ENCODE results near the gene AGBL4. TPM values are rescaled to one million over a fixed set of nuclear protein-coding genes. Genes with fewer than 3 reads are reported as not detected.

Gene AGBL4
- total RNA-seq, 4 donors from 2014 or later = 0.44 to 1.5 (median 1.2) TPM; not detected in 1

DNA sequence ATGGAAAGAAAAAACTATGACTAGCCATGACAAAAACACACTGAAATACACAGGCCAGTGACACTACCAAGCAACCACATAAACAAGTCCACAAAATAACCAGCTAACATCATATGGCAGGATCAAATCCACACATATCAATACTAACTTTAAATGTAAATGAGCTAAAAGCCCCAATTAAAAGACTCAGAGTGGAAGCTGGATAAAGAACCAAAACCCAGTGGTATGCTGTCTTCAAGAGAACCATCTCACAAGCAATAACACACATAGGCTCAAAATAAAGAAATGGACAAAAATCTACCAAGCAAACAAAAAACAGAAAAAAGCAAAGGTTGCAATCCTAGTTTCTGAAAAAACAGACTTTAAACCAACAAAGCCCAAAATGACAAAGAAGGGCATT lies 770.8 kb downstream of the AGBL4 start:
- no peaks in the 10 kb centered on the region for H3K27me3 ChIP-seq

GRCh38 chr1:49251019-49251784 lies 772.6 kb downstream of the AGBL4 start:
- H3K9me3 ChIP-seq = peaks cover 0 to 25% (median 2%) of the 10 kb centered on the region in 4 donors
- H3K27ac ChIP-seq = no peak overlapping the region
- H3K27me3 ChIP-seq = no peaks in the 10 kb centered on the region
- no peak for DNase-seq (ENCODE audit: low spot score in 2 of 2)
- H3K36me3 ChIP-seq = no peaks in the 10 kb centered on the region
- WGBS, 2 donors = 81 to 88% methylated on average over 2 of the region's 2 CpGs
- H3K4me3 ChIP-seq = no peak overlapping the region
- TF ChIP-seq POLR2A (IDR thresholded peaks at IDR 0.05) (no peak), EP300 (IDR thresholded peaks at IDR 0.05) (no peak)
- TF ChIP-seq, protein P1, sequence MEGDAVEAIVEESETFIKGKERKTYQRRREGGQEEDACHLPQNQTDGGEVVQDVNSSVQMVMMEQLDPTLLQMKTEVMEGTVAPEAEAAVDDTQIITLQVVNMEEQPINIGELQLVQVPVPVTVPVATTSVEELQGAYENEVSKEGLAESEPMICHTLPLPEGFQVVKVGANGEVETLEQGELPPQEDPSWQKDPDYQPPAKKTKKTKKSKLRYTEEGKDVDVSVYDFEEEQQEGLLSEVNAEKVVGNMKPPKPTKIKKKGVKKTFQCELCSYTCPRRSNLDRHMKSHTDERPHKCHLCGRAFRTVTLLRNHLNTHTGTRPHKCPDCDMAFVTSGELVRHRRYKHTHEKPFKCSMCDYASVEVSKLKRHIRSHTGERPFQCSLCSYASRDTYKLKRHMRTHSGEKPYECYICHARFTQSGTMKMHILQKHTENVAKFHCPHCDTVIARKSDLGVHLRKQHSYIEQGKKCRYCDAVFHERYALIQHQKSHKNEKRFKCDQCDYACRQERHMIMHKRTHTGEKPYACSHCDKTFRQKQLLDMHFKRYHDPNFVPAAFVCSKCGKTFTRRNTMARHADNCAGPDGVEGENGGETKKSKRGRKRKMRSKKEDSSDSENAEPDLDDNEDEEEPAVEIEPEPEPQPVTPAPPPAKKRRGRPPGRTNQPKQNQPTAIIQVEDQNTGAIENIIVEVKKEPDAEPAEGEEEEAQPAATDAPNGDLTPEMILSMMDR (IDR thresholded peaks at IDR 0.05) = no peak
- H3K4me1 ChIP-seq = no peaks in the 10 kb centered on the region

More for the DNA sequence above, 770.8 kb downstream of the AGBL4 start:
- TF ChIP-seq, protein P1 (IDR thresholded peaks at IDR 0.05) = no peak
- TF ChIP-seq POLR2A (IDR thresholded peaks at IDR 0.05) (no peak), EP300 (IDR thresholded peaks at IDR 0.05) (no peak)
- Histone ChIP-seq H3K36me3 (no peaks in the 10 kb centered on the region), H3K4me3 (no peak overlapping the region), H3K4me1 (no peaks in the 10 kb centered on the region), H3K9me3 (peaks cover 0 to 29% (median 2%) of the 10 kb centered on the region in 4 donors), H3K27ac (no peak overlapping the region)
- DNase-seq (ENCODE audit: low spot score in 2 of 2) = no peak

DNA sequence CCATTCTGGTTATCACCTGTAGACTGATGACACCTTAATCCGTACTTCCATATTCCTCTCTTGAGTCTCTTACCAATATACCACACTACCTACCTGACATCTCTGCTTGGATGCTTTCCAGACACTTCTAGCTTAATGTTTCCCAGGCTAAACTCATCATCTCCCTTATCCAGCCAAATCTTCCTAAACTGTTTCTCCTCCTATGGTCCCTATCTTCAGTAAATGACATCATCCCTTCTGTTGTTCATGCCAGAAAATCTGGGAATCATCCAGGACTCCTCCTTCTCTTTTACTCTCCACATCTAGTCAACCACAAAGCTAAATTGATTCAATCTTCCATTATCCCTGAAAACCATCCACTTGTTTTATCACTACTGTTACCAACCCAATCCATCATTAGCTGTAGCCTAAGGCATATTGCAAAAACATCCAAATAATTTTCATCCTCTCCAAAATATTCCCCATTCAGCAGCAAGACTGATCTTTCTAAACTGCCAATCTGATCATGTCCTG lies 783.0 kb downstream of the AGBL4 start:
- Histone ChIP-seq H3K9me3 (peaks cover 0 to 6% (median 0%) of the 10 kb centered on the region in 4 donors), H3K4me3 (no peak overlapping the region), H3K4me1 (no peaks in the 10 kb centered on the region), H3K27me3 (no peaks in the 10 kb centered on the region), H3K27ac (no peak overlapping the region), H3K36me3 (no peaks in the 10 kb centered on the region)
- TF ChIP-seq POLR2A (IDR thresholded peaks at IDR 0.05) (no peak), EP300 (IDR thresholded peaks at IDR 0.05) (no peak)
- TF ChIP-seq, protein P1 (IDR thresholded peaks at IDR 0.05) = no peak
- 94 to 100% methylated on average over 1 of the region's 1 CpG for WGBS, 2 donors
- no peak for DNase-seq (ENCODE audit: low spot score in 2 of 2)

DNA sequence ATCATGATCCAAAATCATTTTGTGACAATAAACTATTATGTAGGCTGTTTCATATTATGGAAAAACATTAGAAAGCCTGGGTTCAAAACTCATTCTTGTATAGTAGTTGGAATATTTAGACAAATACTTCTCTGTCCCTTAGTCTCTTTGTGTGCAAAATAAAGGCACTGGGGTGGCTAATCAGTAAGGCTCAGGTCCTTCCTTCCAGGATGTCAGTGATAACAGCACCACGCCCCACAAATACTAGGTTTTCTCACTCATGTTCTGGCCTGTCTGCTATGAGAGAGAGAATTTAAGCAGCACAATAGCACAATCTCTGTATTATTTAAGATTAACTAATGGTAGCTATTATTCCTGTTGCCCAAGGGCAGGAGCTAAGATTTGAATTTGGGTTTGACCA lies 788.8 kb downstream of the AGBL4 start:
- DNase-seq (ENCODE audit: low spot score in 2 of 2) = no peak
- no peak for TF ChIP-seq EP300 (IDR thresholded peaks at IDR 0.05)
- H3K4me1 ChIP-seq = no peaks in the 10 kb centered on the region
- H3K4me3 ChIP-seq = no peak overlapping the region
- H3K27ac ChIP-seq = no peak overlapping the region
- no peaks in the 10 kb centered on the region for H3K27me3 ChIP-seq
- 67 to 84% methylated on average over 1 of the region's 1 CpG for WGBS, 2 donors
- no peaks in the 10 kb centered on the region for H3K36me3 ChIP-seq
- H3K9me3 ChIP-seq = peaks cover 0 to 6% (median 0%) of the 10 kb centered on the region in 4 donors

- Histone ChIP-seq H3K27ac (no peak overlapping the region), H3K4me3 (no peak overlapping the region), H3K36me3 (no peaks in the 10 kb centered on the region), H3K4me1 (no peaks in the 10 kb centered on the region), H3K27me3 (no peaks in the 10 kb centered on the region), H3K9me3 (no peaks in the 10 kb centered on the region)
- WGBS, 2 donors = 67 to 71% methylated on average over 1 of the region's 1 CpG
- DNase-seq (ENCODE audit: low spot score in 2 of 2) = no peak
- TF ChIP-seq POLR2A (IDR thresholded peaks at IDR 0.05) (no peak), EP300 (IDR thresholded peaks at IDR 0.05) (no peak)
- TF ChIP-seq, protein P1 (IDR thresholded peaks at IDR 0.05) = no peak
Observed at GRCh38 chr1:49229555-49229954, 794.2 kb downstream of the AGBL4 start.
